H9 (cell line): ENCODE data around the gene EEF2K. TPM values are rescaled to one million over a fixed set of nuclear protein-coding genes. Genes with fewer than 3 reads are reported as not detected.

Source experiments
- DNase-seq: peaks from one replicate; pipeline ENCODE4 v3.0.0-alpha.2; 2017
- H2AFZ ChIP-seq: one replicate; pipeline ENCODE4 v1.6.1; 2013; ENCODE audit warnings: mild to moderate bottlenecking, low read length, control low read depth, moderate library complexity
- H2AK5ac ChIP-seq: 2 replicates; pipeline ENCODE4 v1.6.1; 2013; ENCODE audit warnings: low read length, control low read depth, mixed read lengths; ENCODE audit not compliant: insufficient read length
- H2BK120ac ChIP-seq: one replicate; pipeline ENCODE4 v1.6.1; 2013; ENCODE audit warnings: low read depth, mild to moderate bottlenecking, low read length, control low read depth, inconsistent platforms; ENCODE audit not compliant: poor library complexity, severe bottlenecking
- H2BK12ac ChIP-seq: 2 replicates; pipeline ENCODE4 v1.6.1; 2013; ENCODE audit warnings: low read length, control low read depth, mixed read lengths, low read depth; ENCODE audit not compliant: insufficient read length
- H2BK15ac ChIP-seq: 2 replicates; pipeline ENCODE4 v1.6.1; 2013; ENCODE audit warnings: low read depth, low read length, control low read depth
- H2BK20ac ChIP-seq: one replicate; pipeline ENCODE4 v1.6.1; 2013; ENCODE audit warnings: low read depth, mild to moderate bottlenecking, low read length, control low read depth, inconsistent platforms; ENCODE audit not compliant: poor library complexity, severe bottlenecking
- H2BK5ac ChIP-seq: 2 replicates; pipeline ENCODE4 v1.6.1; 2013; ENCODE audit warnings: low read length, control low read depth, mixed read lengths; ENCODE audit not compliant: insufficient read length
- H3K14ac ChIP-seq: 2 replicates; pipeline ENCODE4 v1.6.1; 2013; ENCODE audit warnings: low read length, control low read depth; ENCODE audit not compliant: insufficient read depth
- H3K18ac ChIP-seq: 2 replicates; pipeline ENCODE4 v1.6.1; 2013; ENCODE audit warnings: low read depth, mild to moderate bottlenecking, mixed read lengths, low read length, control low read depth; ENCODE audit not compliant: insufficient read length
- H3K23ac ChIP-seq: 2 replicates; pipeline ENCODE4 v1.6.1; 2013; ENCODE audit warnings: low read length, control low read depth, mixed read lengths, low read depth; ENCODE audit not compliant: insufficient read length
- H3K23me2 ChIP-seq: 2 replicates; pipeline ENCODE4 v1.6.1; 2013; ENCODE audit warnings: low read depth, mild to moderate bottlenecking, mixed read lengths, low read length, control low read depth; ENCODE audit not compliant: insufficient read length, poor library complexity, severe bottlenecking
- H3K27ac ChIP-seq: 2 replicates; pipeline ENCODE4 v1.5.1; 2013; ENCODE audit warnings: low read length, control low read depth, mixed read lengths, low read depth; ENCODE audit not compliant: insufficient read length
- H3K27me3 ChIP-seq: 2 replicates; pipeline ENCODE4 v1.6.1; 2013; ENCODE audit warnings: low read length, control low read depth, inconsistent platforms; ENCODE audit not compliant: insufficient read depth
- H3K4ac ChIP-seq: 2 replicates; pipeline ENCODE4 v1.6.1; 2013; ENCODE audit warnings: low read depth, mild to moderate bottlenecking, control low read depth, inconsistent platforms, low read length, moderate library complexity
- H3K4me1 ChIP-seq: 2 replicates; pipeline ENCODE4 v1.6.1; 2013; ENCODE audit warnings: low read length, control low read depth, inconsistent platforms; ENCODE audit not compliant: insufficient read depth
- H3K4me2 ChIP-seq: 2 replicates; pipeline ENCODE4 v1.6.1; 2013; ENCODE audit warnings: low read length, control low read depth, mixed read lengths; ENCODE audit not compliant: insufficient read length, insufficient read depth
- H3K56ac ChIP-seq: 2 replicates; pipeline ENCODE4 v1.6.1; 2013; ENCODE audit warnings: low read depth, mild to moderate bottlenecking, mixed read lengths, low read length, control low read depth; ENCODE audit not compliant: insufficient read length
- H3K79me1 ChIP-seq: 2 replicates; pipeline ENCODE4 v1.6.1; 2013; ENCODE audit warnings: low read depth, mild to moderate bottlenecking, moderate library complexity, low read length, control low read depth, inconsistent platforms; ENCODE audit not compliant: insufficient read depth, poor library complexity, severe bottlenecking
- H3K79me2 ChIP-seq: 2 replicates; pipeline ENCODE4 v1.6.1; 2013; ENCODE audit warnings: low read length, control low read depth, inconsistent platforms; ENCODE audit not compliant: insufficient read depth
- H3K9ac ChIP-seq: 2 replicates; pipeline ENCODE4 v1.6.1; 2013; ENCODE audit warnings: low read length, control low read depth, mixed read lengths; ENCODE audit not compliant: insufficient read length; ENCODE audit errors: extremely low read depth
- H3K9me3 ChIP-seq: one replicate; pipeline ENCODE4 v1.6.1; 2013; ENCODE audit warnings: low read depth, low read length, inconsistent platforms; ENCODE audit not compliant: control insufficient read depth
- H3T11ph ChIP-seq: one replicate; pipeline ENCODE4 v1.6.1; 2013; ENCODE audit warnings: mild to moderate bottlenecking, low read length, control low read depth, inconsistent platforms
- H4K20me1 ChIP-seq: one replicate; pipeline ENCODE4 v1.6.1; 2013; ENCODE audit not compliant: control insufficient read depth, insufficient read length, insufficient read depth
- H4K5ac ChIP-seq: 2 replicates; pipeline ENCODE4 v1.6.1; 2013; ENCODE audit warnings: low read depth, mild to moderate bottlenecking, mixed read lengths, low read length, control low read depth; ENCODE audit not compliant: insufficient read length
- H4K8ac ChIP-seq: replicated peaks from 2 replicates; pipeline ENCODE4 v1.6.1; 2013; ENCODE audit warnings: low read length, control low read depth, mixed read lengths, low read depth; ENCODE audit not compliant: insufficient read length
- H4K91ac ChIP-seq: 2 replicates; pipeline ENCODE4 v1.6.1; 2013; ENCODE audit warnings: low read depth, mild to moderate bottlenecking, moderate library complexity, mixed read lengths, low read length, control low read depth; ENCODE audit not compliant: insufficient read length
- H3K27ac Mint-ChIP-seq, 3 experiments: 2 replicates in 2 of 3; 3 replicates in 1 of 3; pipeline ENCODE4 v1.8.0; 2020 to 2021; ENCODE audit warnings: mixed read lengths in 3 of 3, mild to moderate bottlenecking in 1 of 3, moderate library complexity in 1 of 3
- H3K27me3 Mint-ChIP-seq: 2 replicates; pipeline ENCODE4 v1.8.0; 2021; ENCODE audit warnings: low read depth, mild to moderate bottlenecking, moderate library complexity, mixed read lengths
- H3K36me3 Mint-ChIP-seq, 3 experiments: 2 replicates in 2 of 3; 3 replicates in 1 of 3; pipeline ENCODE4 v1.8.0; 2020 to 2021; ENCODE audit warnings: low read depth in 3 of 3, mixed read lengths in 3 of 3; ENCODE audit not compliant: insufficient read depth in 1 of 3
- H3K4me1 Mint-ChIP-seq, 2 experiments: 2 replicates each; pipeline ENCODE4 v1.8.0; 2020; ENCODE audit warnings: mixed read lengths in 2 of 2
- H3K4me3 Mint-ChIP-seq, 2 experiments: 2 replicates in 1 of 2; 3 replicates in 1 of 2; pipeline ENCODE4 v1.8.0; 2020 to 2021; ENCODE audit warnings: mild to moderate bottlenecking in 2 of 2, mixed read lengths in 2 of 2, moderate library complexity in 1 of 2
- H3K9me3 Mint-ChIP-seq, 2 experiments: 2 replicates in 1 of 2; 3 replicates in 1 of 2; pipeline ENCODE4 v1.8.0; 2020; ENCODE audit warnings: mild to moderate bottlenecking in 2 of 2, mixed read lengths in 2 of 2, moderate library complexity in 1 of 2
- CTCF ChIP-seq: fragments of 200-600 bp; sonication (generic); conservative IDR thresholded peaks from 3 replicates; pipeline ENCODE4 v1.8.0; 2021; ENCODE audit warnings: antibody characterized with exemption, mild to moderate bottlenecking
- WGBS: extraction: QIAGEN DNeasy Blood & Tissue Kit; methylation state at CpG from one replicate; pipeline ENCODE4 v1.1.7; 2013; ENCODE audit warnings: missing lambda C conversion rate, low lambda C conversion rate, mixed read lengths; ENCODE audit not compliant: insufficient read length; ENCODE audit errors: extremely low coverage; 5-methylcytosine and 5-hydroxymethylcytosine counted together
- total RNA-seq: library from RNA; stranded (reverse); gene quantifications from 2 replicates; pipeline ENCODE4 v1.2.1, GENCODE V29; 2021

The EEF2K gene
- total RNA-seq, 1 experiment from 2014 or later: 20.7 TPM

DNA sequence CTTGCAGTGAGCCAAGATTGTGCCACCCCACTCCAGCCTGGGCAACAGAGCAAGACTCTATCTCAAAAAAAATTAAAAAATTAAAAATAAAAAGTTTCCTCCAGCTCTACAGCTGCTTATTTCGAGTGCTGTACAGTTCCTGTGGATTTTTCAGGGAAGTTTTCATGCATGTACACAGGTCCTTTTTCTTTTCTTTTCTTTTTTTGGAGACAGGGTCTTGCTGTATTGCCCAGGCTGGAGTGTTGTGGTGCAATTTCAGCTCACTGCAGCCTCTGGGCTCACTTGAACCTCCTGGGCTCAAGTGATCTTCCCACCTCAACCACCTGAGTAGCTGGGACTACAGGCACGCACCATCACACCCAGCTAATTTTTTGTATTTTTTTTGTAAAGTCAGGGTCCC, 15.9 kb downstream of the EEF2K start:
- TF ChIP-seq CTCF: no peak
- no peaks in the 10 kb centered on the region for H4K20me1 ChIP-seq

More for the DNA sequence above, 15.9 kb downstream of the EEF2K start:
- Histone ChIP-seq H2BK15ac (no peak overlapping the region), H2AFZ (no peak overlapping the region), H3T11ph (no peak overlapping the region), H4K8ac (no peak overlapping the region), H3K23ac (no peak overlapping the region), H2BK12ac (no peak overlapping the region), H3K56ac (no peak overlapping the region), H2BK120ac (no peak overlapping the region), H3K4me2 (no peak overlapping the region), H2BK5ac (no peak overlapping the region), H3K79me1 (peaks cover 2% of the 10 kb centered on the region), H3K4ac (no peak overlapping the region), H4K91ac (no peak overlapping the region), H2BK20ac (no peak overlapping the region), H3K9ac (no peak overlapping the region), H3K27ac (no peak overlapping the region), H2AK5ac (no peak overlapping the region), H3K9me3 (no peaks in the 10 kb centered on the region), H3K18ac (no peak overlapping the region), H3K79me2 (no peaks in the 10 kb centered on the region), H3K23me2 (no peaks in the 10 kb centered on the region), H3K14ac (no peak overlapping the region), H3K27me3 (no peaks in the 10 kb centered on the region), H3K4me1 (peaks cover 3% of the 10 kb centered on the region; the same call in 1 of the 2 replicates), H4K5ac (no peak overlapping the region)
- Mint-ChIP-seq H3K36me3 (peaks cover 0 to 3% (median 1%) of the 10 kb centered on the region in 3 experiments; a peak in 3 of 7 replicates), H3K9me3 (0 out of 5 replicates have a peak, but pooled peaks cover 0 to 2% of the 10 kb centered on the region in 2 experiments), H3K4me1 (peaks cover 27 to 28% of the 10 kb centered on the region in 2 experiments), H3K4me3 (no peak overlapping the region), H3K27ac (no peak overlapping the region), H3K27me3 (no peaks in the 10 kb centered on the region; the same call in 1 of the 2 replicates)
- WGBS: no CpG with 5 or more reads among the region's 2 CpGs
- DNase-seq: no peak
